SK-N-SH treated with all-trans-retinoic acid at 6 μM for 48 hours (cell line): ENCODE results near the gene KRTAP5-4.

Experiments used
- ATAC-seq: fragments of 200-7000 bp; cut with Tn5 transposase; 3 replicates; pipeline ENCODE4 v1.9.1; 2020; ENCODE audit warnings: mild to moderate bottlenecking, moderate library complexity
- ARNTL ChIP-seq: fragments of 450-650 bp; formaldehyde crosslinking; IDR thresholded peaks from 2 replicates; pipeline ENCODE4 v1.5.0; 2020; ENCODE audit warnings: low read depth, mild to moderate bottlenecking, moderate library complexity, borderline replicate concordance
- BACH2 ChIP-seq: fragments of 250-450 bp; sonication (Bioruptor Pico); IDR thresholded peaks from 2 replicates; pipeline ENCODE4 v1.9.0; 2021; ENCODE audit warnings: mild to moderate bottlenecking, borderline replicate concordance
- CREB5 ChIP-seq: fragments of 250-450 bp; sonication (Bioruptor Pico); IDR thresholded peaks from 2 replicates; pipeline ENCODE4 v1.5.1; 2020; ENCODE audit warnings: low read depth, mild to moderate bottlenecking, moderate library complexity
- CSDC2 ChIP-seq: fragments of 250-450 bp; sonication (Bioruptor Pico); IDR thresholded peaks from 2 replicates; pipeline ENCODE4 v1.5.0; 2020; ENCODE audit warnings: mild to moderate bottlenecking, moderate library complexity
- ESRRG ChIP-seq: fragments of 250-450 bp; sonication (Bioruptor Pico); IDR thresholded peaks from 2 replicates; pipeline ENCODE4 v1.6.1; 2021; ENCODE audit warnings: mild to moderate bottlenecking
- GLIS3 ChIP-seq: fragments of 250-450 bp; sonication (Bioruptor Pico); IDR thresholded peaks from 2 replicates; pipeline ENCODE4 v1.5.0; 2020; ENCODE audit warnings: mild to moderate bottlenecking, moderate library complexity
- ISL1 ChIP-seq: fragments of 250-450 bp; sonication (Bioruptor Pico); IDR thresholded peaks from 2 replicates; pipeline ENCODE4 v2.1.2; 2022; ENCODE audit warnings: mild to moderate bottlenecking, moderate library complexity
- OSR1 ChIP-seq: fragments of 250-450 bp; sonication (Bioruptor Pico); IDR thresholded peaks from 2 replicates; pipeline ENCODE4 v1.8.0; 2022; ENCODE audit warnings: moderate library complexity, mild to moderate bottlenecking, inconsistent platforms
- POU6F1 ChIP-seq: fragments of 250-450 bp; sonication (Bioruptor Pico); IDR thresholded peaks from 2 replicates; pipeline ENCODE4 v1.8.0; 2021; ENCODE audit warnings: low read depth, mild to moderate bottlenecking, moderate library complexity, borderline replicate concordance
- SNAI2 ChIP-seq: fragments of 250-450 bp; sonication (Bioruptor Pico); IDR thresholded peaks from 2 replicates; pipeline ENCODE4 v1.5.0; 2020; ENCODE audit warnings: mild to moderate bottlenecking, moderate library complexity
- TCF4 ChIP-seq: fragments of 250-450 bp; sonication (Bioruptor Pico); IDR thresholded peaks from 2 replicates; pipeline ENCODE4 v1.8.0; 2021; ENCODE audit warnings: mild to moderate bottlenecking, moderate library complexity, borderline replicate concordance
- TOX ChIP-seq: fragments of 250-450 bp; sonication (Bioruptor Pico); IDR thresholded peaks from 2 replicates; pipeline ENCODE4 v1.8.0; 2021; ENCODE audit warnings: mild to moderate bottlenecking, moderate library complexity, borderline replicate concordance
- TSHZ2 ChIP-seq: fragments of 250-450 bp; sonication (Bioruptor Pico); IDR thresholded peaks from 2 replicates; pipeline ENCODE4 v1.5.0; 2020; ENCODE audit warnings: mild to moderate bottlenecking, moderate library complexity
- ZC3H10 ChIP-seq: fragments of 250-450 bp; sonication (Bioruptor Pico); IDR thresholded peaks from 2 replicates; pipeline ENCODE4 v1.5.1; 2021; ENCODE audit warnings: mild to moderate bottlenecking, moderate library complexity
- ZFP3 ChIP-seq: fragments of 250-450 bp; sonication (Bioruptor Pico); IDR thresholded peaks from 2 replicates; pipeline ENCODE4 v1.5.0; 2020; ENCODE audit warnings: mild to moderate bottlenecking, moderate library complexity
- ZFP30 ChIP-seq: fragments of 450-650 bp; formaldehyde crosslinking; IDR thresholded peaks from 2 replicates; pipeline ENCODE4 v1.5.0; 2022; ENCODE audit warnings: mild to moderate bottlenecking, moderate library complexity
- ZNF565 ChIP-seq: fragments of 450-650 bp; formaldehyde crosslinking; conservative IDR thresholded peaks from 2 replicates; pipeline ENCODE4 v1.5.0; 2020; ENCODE audit warnings: low read depth, mild to moderate bottlenecking, moderate library complexity
- ZNF70 ChIP-seq: fragments of 450-650 bp; formaldehyde crosslinking; IDR thresholded peaks from 2 replicates; pipeline ENCODE4 v1.5.0; 2020; ENCODE audit warnings: mild to moderate bottlenecking, moderate library complexity
- ZNF8 ChIP-seq: fragments of 450-650 bp; formaldehyde crosslinking; IDR thresholded peaks from 2 replicates; pipeline ENCODE4 v1.5.0; 2020; ENCODE audit warnings: mild to moderate bottlenecking, moderate library complexity
- TF ChIP-seq, protein P1 (sequence below): fragments of 250-450 bp; sonication (Bioruptor Pico); IDR thresholded peaks from 2 replicates; pipeline ENCODE4 v1.8.0; 2020; ENCODE audit warnings: mild to moderate bottlenecking, moderate library complexity, borderline replicate concordance

KRTAP5-4 gene

GRCh38 chr11:1629326-1630185 lies 7.6 kb upstream of the KRTAP5-4 start, which contains the start of gene KRTAP5-5:
TSS of gene KRTAP5-5 (plus strand) at chr11:1629775. CDS start at chr11:1629841, 66 bp downstream.
- no peak for ATAC-seq
- TF ChIP-seq POU6F1 = no peak
- no peak for TF ChIP-seq ISL1
- TF ChIP-seq CSDC2 (CRISPR knock-in tag) = no peak
- no peak for TF ChIP-seq CREB5 (CRISPR knock-in tag)
- TF ChIP-seq TSHZ2 (CRISPR knock-in tag) = no peak
- TF ChIP-seq ESRRG = no peak
- no peak for TF ChIP-seq GLIS3 (CRISPR knock-in tag)
- no peak for TF ChIP-seq ZFP30 (CRISPR knock-in tag)
- TF ChIP-seq ZNF565 (CRISPR knock-in tag) = no peak
- no peak for TF ChIP-seq TCF4
- TF ChIP-seq ZNF70 (CRISPR knock-in tag) = no peak
- TF ChIP-seq OSR1 (CRISPR knock-in tag) = no peak
- no peak for TF ChIP-seq ARNTL (CRISPR knock-in tag)
- no peak for TF ChIP-seq TOX
- TF ChIP-seq SNAI2 = no peak
- no peak for TF ChIP-seq ZFP3 (CRISPR knock-in tag)
- TF ChIP-seq ZC3H10 (CRISPR knock-in tag) = no peak
- TF ChIP-seq, protein P1, sequence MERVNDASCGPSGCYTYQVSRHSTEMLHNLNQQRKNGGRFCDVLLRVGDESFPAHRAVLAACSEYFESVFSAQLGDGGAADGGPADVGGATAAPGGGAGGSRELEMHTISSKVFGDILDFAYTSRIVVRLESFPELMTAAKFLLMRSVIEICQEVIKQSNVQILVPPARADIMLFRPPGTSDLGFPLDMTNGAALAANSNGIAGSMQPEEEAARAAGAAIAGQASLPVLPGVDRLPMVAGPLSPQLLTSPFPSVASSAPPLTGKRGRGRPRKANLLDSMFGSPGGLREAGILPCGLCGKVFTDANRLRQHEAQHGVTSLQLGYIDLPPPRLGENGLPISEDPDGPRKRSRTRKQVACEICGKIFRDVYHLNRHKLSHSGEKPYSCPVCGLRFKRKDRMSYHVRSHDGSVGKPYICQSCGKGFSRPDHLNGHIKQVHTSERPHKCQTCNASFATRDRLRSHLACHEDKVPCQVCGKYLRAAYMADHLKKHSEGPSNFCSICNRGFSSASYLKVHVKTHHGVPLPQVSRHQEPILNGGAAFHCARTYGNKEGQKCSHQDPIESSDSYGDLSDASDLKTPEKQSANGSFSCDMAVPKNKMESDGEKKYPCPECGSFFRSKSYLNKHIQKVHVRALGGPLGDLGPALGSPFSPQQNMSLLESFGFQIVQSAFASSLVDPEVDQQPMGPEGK (CRISPR knock-in tag) = no peak
- TF ChIP-seq BACH2 (CRISPR knock-in tag) = no peak
- no peak for TF ChIP-seq ZNF8

DNA sequence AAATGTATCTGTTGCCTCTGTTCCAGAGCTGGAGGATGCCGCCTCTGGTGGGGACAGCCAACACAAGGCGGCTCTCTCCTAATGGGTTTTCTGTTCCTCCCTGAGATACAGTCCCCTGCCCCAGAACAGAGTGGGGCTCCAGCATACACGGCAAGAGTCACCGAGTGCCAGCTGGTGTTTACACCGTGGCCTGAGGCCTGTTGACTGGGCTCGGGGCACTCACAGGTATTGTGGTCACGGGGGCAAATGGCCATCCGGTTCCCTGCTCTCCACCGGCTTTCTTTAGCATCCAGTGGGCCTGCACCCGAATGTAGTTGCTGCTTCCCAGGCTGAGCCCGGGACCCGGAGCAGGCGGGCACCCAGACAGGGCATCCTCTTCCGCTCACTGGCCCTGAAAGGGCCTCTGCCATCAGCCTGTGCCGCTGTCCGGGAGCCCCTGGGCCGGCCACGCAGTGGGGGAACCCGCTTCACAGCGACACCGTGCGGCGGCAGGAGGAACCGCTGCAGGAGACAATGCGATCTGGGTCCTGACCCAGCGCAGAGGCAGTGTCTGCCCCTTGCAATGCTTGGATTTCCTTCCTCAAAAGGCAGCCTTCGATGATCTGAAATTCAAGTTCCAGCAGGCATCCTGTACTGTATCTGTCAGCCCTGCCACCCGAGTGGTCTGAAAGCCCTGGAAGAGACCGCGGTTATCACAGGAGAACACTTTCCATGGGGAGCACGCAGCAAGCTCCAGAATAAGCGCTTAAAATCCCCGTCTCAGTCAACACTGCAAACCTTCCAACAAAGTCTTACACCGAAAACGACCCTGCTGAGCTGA lies 6.8 kb upstream of the KRTAP5-4 start:
- ATAC-seq = peak; percentile 98
- no peak for TF ChIP-seq ESRRG
- TF ChIP-seq, protein P1 (CRISPR knock-in tag) = no peak
- TF ChIP-seq ZNF565 (CRISPR knock-in tag) = no peak
- TF ChIP-seq GLIS3 (CRISPR knock-in tag) = no peak
- TF ChIP-seq ZC3H10 (CRISPR knock-in tag) = no peak
- no peak for TF ChIP-seq ISL1
- TF ChIP-seq ZFP3 (CRISPR knock-in tag) = no peak
- TF ChIP-seq CSDC2 (CRISPR knock-in tag) = no peak
- TF ChIP-seq POU6F1 = no peak
- TF ChIP-seq CREB5 (CRISPR knock-in tag) = no peak
- no peak for TF ChIP-seq TSHZ2 (CRISPR knock-in tag)
